ENCODE measurements around the gene ANKS1A.

DNA sequence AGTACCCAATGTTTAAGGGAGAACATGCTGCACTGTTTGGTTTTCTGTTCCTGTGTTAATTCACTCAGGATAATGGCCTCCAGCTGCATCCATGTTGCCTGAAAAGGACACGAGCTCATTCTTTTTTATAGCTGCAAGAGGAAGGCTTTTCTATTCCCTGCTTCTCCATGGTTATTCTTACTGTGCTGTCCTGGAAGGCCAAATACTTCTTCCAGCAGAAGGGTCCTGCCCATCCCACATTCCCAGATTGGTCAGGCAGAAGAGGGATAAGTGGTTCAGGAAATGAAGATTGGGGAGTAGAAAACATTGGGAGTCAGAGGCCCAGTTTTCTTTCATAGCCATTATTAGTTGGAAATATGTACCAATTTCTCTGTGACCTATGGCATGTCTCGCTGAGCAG lies 129.7 kb downstream of the ANKS1A start:
- TF ChIP-seq GABPA (IDR thresholded peaks at IDR 0.05; ENCODE audit: low read depth): no peak
- TF ChIP-seq, protein P1, sequence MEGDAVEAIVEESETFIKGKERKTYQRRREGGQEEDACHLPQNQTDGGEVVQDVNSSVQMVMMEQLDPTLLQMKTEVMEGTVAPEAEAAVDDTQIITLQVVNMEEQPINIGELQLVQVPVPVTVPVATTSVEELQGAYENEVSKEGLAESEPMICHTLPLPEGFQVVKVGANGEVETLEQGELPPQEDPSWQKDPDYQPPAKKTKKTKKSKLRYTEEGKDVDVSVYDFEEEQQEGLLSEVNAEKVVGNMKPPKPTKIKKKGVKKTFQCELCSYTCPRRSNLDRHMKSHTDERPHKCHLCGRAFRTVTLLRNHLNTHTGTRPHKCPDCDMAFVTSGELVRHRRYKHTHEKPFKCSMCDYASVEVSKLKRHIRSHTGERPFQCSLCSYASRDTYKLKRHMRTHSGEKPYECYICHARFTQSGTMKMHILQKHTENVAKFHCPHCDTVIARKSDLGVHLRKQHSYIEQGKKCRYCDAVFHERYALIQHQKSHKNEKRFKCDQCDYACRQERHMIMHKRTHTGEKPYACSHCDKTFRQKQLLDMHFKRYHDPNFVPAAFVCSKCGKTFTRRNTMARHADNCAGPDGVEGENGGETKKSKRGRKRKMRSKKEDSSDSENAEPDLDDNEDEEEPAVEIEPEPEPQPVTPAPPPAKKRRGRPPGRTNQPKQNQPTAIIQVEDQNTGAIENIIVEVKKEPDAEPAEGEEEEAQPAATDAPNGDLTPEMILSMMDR (IDR thresholded peaks at IDR 0.05): no peak
- no peak for TF ChIP-seq EZH2phosphoT487 (IDR thresholded peaks at IDR 0.05; ENCODE audit: borderline replicate concordance, low read depth)
- no peak for TF ChIP-seq TAF1 (IDR thresholded peaks at IDR 0.05; ENCODE audit: borderline replicate concordance, low read depth, low read length)
- no peak for TF ChIP-seq MEF2A (IDR thresholded peaks at IDR 0.05; ENCODE audit: borderline replicate concordance, low read depth)
- no peak for TF ChIP-seq FOXM1 (IDR thresholded peaks at IDR 0.05; ENCODE audit: low read depth)
